MM.1S (cell line): ENCODE data around the gene PIK3R2.

Source experiments
- CTCF ChIP-seq: fragments of 300-600 bp; sonication (generic); IDR thresholded peaks from 2 replicates; pipeline ENCODE4 v1.5.1; 2016; ENCODE audit warnings: antibody characterized with exemption, low read length, mixed read lengths
- EZH2phosphoT487 ChIP-seq: fragments of 300-600 bp; sonication (generic); IDR thresholded peaks from 2 replicates; pipeline ENCODE4 v1.6.1; 2018; ENCODE audit warnings: antibody characterized with exemption, low read length

GRCh38 chr19:18193388-18194180 is 40.6 kb downstream of the PIK3R2 start:
- TF ChIP-seq EZH2phosphoT487 (no peak), CTCF (no peak)
